Stimulated activated CD8-positive, alpha-beta memory T cell treated with anti-CD3 and anti-CD28 coated beads, Interleukin-7, amount 100 ng/mL, for 1 hour (primary cell): ENCODE data around the gene PNKP.
A peak's percentile ranks its signal among the peaks of the same experiment; 100 is the strongest.

Experiments
- DNase-seq, 2 donors: peaks; one replicate each; pipeline ENCODE4 v3.0.0-alpha.2; 2020; ENCODE audit warnings: low read depth in 2 of 2

The PNKP gene

GRCh38 chr19:49890349-49891311, 23.3 kb upstream of the PNKP start:
- DNase-seq, result peak; percentile 38 to 41

DNA sequence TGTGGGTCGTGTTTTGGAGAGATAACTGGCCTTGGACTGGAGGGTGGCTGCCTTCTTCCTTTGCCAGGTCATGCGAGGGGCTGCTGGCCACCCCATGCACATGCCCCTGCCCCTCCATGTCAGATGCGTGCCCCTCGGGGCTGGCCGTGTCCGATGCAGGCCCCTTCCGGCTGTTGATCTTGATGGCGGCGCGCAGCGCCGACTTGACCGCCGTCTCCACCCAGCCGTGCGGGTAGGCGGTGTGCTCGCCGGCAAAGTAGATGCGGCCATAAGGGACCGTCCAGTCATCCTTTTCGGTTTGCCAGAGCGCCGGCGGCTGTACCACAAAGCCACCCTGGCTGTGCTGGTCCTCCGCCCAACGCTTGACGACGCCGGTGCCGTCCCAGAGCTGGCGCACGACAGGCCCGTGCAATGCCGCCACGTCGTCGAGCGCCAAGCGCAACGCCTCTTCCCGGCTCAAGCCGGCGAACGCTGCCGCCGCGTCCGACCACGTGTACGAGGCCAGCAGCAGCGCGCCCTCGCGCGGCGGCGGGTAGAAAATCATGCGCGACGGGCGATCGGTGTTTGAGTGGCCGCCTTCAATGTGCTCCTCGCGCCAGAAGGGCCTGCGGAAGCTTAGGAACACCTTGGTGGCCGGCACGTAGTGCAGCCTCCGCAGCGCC, 22.4 kb upstream of the PNKP start:
- peak; percentile 40 to 47 for DNase-seq

GRCh38 chr19:49889038-49889686, 21.8 kb upstream of the PNKP start:
- no peak for DNase-seq

DNA sequence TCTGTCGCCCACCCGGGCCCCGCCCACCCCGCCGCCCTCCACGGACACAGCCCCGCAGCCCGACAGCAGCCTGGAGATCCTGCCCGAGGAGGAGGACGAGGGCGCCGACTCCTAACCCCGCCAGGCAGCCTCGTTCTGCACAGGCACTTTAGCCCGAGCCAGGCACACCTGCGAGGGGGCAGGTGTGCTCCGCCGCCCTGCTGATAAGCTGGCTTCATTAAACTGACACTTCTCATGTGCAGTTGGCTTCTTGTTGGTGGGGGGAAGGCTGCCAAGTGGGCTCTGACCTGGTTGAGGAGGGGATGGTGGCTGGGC, 21.1 kb upstream of the PNKP start:
- DNase-seq, result no peak

GRCh38 chr19:49887665-49888509, 20.5 kb upstream of the PNKP start:
- no peak for DNase-seq

GRCh38 chr19:49887037-49887664, 19.8 kb upstream of the PNKP start:
- no peak for DNase-seq

DNA sequence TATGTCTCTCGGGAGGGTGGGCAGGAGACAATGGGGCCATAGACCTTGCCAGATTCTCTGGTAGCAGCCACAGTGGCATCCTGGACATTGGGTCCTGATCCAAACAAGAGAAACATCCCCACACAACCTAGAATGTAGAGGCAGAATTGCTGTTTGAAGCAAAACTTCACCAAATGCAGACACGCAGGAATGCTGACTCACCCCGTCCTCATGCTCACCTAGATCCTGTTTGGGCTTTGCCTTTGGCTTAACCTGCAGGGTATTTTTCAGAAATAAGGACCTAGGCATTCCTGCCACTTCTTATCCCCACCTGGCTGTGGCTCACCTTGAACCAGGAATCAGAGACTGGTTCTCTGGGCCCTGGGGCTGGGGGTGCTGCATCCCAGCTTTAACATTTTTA, 17.4 kb upstream of the PNKP start:
- no peak for DNase-seq

- no peak for DNase-seq
Measured at GRCh38 chr19:49884109-49884508, 16.7 kb upstream of the PNKP start.

GRCh38 chr19:49883094-49883493, 15.7 kb upstream of the PNKP start:
- no peak for DNase-seq

DNA sequence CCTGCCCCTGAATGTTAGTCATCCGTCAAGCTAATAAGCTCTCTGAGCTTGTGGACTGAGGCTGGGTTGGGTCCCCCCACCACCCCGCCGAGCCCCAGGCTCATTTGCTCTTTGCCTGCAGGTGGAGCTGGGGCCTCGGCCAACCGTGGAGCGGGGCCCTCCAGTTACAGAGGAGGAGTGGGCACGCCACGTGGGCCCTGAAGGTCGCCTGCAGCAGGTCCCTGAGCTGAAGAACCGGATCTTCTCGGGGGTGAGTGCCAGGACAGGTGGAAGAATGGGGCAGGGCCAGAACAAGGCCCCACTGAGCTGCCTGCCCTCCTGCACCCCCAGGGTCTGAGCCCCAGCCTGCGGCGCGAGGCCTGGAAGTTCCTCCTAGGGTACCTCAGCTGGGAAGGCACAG, 15.3 kb upstream of the PNKP start:
- DNase-seq, result no peak

DNA sequence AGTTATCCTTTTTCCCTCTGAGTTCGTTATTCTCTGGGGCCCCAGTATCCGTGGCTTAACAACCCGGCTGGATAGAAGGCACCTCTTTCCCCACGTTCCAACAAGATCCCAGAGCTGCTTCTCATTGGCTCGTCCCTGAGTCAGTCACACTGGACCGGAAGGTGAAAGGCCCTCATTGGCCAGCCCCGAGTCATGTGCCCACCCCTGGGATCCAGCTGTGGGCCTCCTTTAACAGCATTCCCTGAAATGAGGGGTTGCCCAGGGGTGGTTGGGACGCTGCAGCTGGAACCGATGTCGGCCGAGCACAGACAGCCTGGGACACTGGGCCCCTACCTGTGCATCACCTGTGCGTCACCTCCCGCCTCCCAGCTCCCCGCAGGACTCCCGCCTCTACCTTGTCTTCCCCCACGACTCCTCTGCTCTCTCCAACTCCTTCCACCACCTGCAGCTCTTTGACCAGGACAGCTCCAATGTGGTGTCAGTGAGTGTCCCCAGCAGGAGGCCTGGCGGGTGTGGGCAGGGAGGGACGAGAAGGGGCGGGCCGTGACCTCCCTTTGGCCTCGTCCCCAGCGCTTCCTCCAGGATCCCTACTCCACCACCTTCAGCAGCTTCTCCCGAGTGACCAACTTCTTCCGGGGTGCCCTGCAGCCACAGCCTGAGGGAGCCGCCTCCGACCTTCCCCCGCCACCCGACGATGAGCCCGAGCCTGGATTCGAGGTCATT, 14.5 kb upstream of the PNKP start:
- DNase-seq, result no peak

GRCh38 chr19:49881186-49881585, 13.8 kb upstream of the PNKP start:
- no peak for DNase-seq

DNA sequence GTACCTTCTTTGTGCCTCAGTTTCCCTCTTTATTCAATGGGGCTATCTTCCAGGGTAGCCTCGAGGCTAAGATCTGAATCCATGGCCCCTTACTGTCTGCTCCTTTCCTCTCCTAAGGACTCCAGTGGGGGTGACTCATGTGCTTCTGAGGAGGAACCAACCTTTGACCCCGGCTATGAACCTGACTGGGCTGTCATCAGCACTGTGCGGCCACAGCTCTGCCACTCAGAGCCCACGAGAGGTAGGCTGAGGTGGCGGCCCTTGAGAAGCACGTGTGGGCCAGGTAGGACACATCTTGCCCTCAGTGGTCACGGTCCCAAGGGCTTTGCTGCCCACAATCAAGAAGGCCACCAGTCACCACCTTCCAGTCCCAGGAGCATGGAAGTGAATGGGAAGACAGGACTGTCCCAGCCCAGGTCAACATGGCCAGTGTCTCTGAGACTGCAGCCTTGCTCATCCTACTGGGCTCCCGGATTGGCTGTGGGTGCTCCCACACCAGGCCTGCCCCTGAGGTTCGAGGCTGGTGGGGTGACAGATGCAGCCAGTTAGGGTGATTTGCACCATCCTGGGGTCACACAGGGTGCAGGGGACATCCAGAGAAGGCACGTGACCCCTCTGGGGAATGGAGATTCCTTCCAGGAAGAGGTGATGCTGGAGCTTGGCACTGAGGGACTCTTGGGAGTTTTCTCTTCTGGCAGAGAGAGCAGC, 12.9 kb upstream of the PNKP start:
- DNase-seq, result no peak

DNA sequence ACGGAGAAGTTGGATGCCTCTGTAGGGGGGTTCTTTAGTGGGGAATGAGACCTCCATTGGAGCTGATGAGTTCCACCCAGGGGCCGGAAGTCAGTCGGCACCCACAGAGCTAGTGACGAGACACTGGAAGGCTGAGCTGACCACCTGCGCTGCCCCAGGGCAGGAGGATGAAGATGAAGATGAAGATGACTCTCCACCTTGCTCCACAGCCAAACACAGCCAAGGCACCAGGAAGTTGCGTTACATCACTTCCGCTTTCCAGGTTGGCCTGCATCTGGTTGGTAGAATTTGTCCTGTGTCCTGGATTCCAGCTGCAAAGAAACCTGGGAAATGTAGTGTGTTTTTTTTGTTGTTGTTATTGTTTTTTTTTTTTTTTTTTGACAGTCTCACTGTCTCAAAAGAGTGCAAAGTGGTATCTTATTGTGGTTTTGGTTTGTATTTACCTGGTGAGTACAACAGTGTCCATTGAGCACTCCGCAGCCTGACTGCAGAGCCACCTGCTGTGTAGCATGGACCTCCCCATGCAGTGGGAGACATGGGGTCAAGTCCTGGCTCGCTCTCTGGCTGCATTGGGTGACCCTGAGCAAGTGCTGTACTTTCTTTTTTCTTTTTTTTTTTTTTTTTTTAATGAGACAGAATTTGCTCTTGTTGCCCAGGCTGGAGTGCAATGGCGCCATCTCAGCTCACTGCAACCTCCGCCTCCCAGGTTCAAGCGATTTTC, 12.0 kb upstream of the PNKP start:
- no peak for DNase-seq

DNA sequence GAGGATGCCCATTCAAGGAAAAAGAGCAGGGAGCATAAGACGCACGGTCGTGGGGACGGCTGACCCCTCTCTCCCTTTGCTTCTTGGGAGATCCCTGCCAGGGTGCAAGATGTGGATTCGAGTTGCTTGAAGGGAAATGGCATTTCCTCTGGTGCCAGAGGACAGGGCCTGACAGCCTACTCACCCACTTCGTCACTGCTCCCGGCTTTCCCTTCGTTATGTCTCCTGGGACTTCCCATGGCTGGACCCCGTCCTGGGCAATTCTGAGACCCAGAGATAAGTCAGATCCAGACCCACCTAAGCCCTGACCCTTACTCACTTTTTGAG, 11.3 kb upstream of the PNKP start:
- DNase-seq, result no peak

GRCh38 chr19:49877879-49878743, 10.7 kb upstream of the PNKP start:
- peak; percentile 92 to 94 for DNase-seq

- DNase-seq, result peak; percentile 94 to 96
Measured at GRCh38 chr19:49877020-49877878, 9.9 kb upstream of the PNKP start, which contains the start of the genes AKT1S1 and TBC1D17. Gene AKT1S1, minus strand, starts transcription at chr19:49877355. Its CDS starts 4,060 bp downstream, at chr19:49873295. Gene TBC1D17, plus strand, starts transcription at chr19:49877702. Its CDS starts 22 bp downstream, at chr19:49877724.
